ENCODE data around the gene ELP2.

DNA sequence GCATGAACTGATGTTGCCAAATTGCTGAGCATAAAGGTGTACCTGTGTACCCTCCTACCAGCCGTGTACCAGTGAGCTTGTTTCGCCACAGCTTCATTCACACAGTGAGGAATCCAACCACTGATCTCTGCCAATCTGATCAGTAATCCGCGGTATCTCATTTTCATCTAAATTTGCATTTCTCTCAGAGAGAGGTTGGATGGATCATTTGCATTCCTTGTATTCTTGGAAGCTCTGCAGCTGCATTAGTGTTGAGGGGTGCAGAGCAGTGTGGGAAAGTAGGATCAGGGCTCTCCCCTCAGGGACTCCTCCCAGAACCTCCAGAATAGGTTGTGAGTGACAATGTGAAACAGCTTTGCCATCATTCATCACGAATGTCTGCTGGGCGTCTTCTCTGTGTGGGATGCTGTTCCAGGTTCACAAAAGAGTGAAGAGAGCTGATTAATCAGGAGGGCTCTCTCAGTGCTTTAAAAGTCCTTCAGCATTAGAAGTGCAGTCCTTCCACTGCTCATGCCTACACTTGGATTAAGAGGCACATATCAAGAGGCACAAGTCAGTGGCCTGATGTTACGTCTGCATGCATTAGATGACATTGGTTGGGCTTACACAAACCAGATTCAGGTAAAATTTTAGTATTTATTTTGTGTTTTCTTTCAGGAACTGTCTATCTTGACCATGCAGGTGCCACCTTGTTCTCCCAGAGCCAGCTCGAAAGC, 65.1 kb downstream of the ELP2 start:
- TF ChIP-seq POLR2AphosphoS5 (IDR thresholded peaks at IDR 0.05; ENCODE audit: low read depth, low read length): no peak
- no peak for TF ChIP-seq POLR2A (IDR thresholded peaks at IDR 0.05; ENCODE audit: low read depth, low read length)
- no peak for TF ChIP-seq TAF1 (IDR thresholded peaks at IDR 0.05; ENCODE audit: low read depth, low read length)
- no peak for TF ChIP-seq SPI1 (IDR thresholded peaks at IDR 0.05; ENCODE audit: low read depth, low read length)
- no peak for TF ChIP-seq POU2F2 (IDR thresholded peaks at IDR 0.05; ENCODE audit: low read depth, low read length)

All from GM12891 (cell line).